Measurements from ENCODE around the gene RBM38.

Gene RBM38

DNA sequence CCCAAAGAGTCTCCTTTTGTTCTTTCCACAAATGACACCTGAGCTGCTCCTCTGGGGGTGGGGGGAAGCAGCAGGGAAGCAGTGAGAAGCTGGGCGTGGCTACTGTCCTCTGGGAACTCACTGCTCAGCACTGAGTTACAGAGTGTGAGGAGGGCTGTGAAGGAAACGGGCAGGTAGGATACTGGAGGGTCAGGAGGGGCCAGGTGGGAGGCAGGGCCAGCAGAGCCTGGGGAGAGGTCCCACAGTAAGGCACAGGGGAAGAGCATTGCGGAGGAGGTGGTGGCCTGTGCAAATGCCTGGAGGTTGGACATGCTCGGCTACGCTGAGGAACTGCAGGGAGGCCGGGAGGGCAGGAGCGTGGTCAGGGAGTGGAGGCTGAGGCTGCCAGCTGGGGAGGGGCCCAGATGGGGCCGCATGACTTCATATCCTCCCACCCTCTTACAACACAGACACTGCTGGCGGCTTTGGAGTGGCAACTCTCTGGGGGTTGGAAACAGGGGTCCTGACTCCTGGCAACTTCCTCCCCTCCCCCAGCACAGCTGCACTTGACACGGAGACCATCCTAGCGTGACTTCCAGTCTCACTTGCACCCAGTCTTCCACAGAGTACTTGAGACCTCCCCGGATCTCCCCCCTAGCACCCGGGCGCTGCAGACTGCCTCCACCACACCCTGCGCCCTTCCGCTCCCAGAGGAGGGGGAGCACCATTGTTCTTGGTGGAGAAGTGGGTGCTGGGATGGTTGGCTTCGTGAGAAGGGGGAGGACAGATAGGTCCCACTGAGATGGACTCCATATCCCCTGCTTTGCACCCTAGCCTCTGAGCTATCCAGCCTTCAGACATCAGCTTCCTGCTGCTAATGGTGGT is 34.2 kb downstream of the RBM38 start:
- Histone ChIP-seq H3K4me3 (ENCODE audit: low read depth, low read length) (no peak overlapping the region), H3K9me3 (ENCODE audit: control insufficient read depth, insufficient read depth, low read depth, low read length) (no peaks in the 10 kb centered on the region), H3K4me1 (ENCODE audit: control insufficient read depth, insufficient read depth, low read length) (no peaks in the 10 kb centered on the region), H3K36me3 (ENCODE audit: control insufficient read depth in 2 of 2, insufficient read depth in 1 of 2, low read length in 2 of 2) (no peaks in the 10 kb centered on the region), H3K27ac (ENCODE audit: extremely low read depth, low read depth, low read length) (no peak overlapping the region)
- POLR2A ChIA-PET: no interaction called here
- CTCF ChIA-PET: interaction anchor here (0.6 to 0.7 kb wide), 2 partner anchors 249 to 452 kb away, joined by 3 to 4 read pairs; no protein-coding TSS in a partner anchor
- TF ChIP-seq WT1 (tag by site-specific recombination; IDR thresholded peaks at IDR 0.05) (peak; percentile 84), TCF7L2 (IDR thresholded peaks at IDR 0.05; ENCODE audit: borderline replicate concordance, low read depth, low read length) (no peak), GLIS1 (tag by site-specific recombination; IDR thresholded peaks at IDR 0.05) (peak; percentile 39), ZNF146 (tag by site-specific recombination; IDR thresholded peaks at IDR 0.05) (no peak), ZNF157 (tag by site-specific recombination; IDR thresholded peaks at IDR 0.05) (no peak), KLF1 (tag by site-specific recombination; IDR thresholded peaks at IDR 0.05) (peak; percentile 42; the same call in 1 of the 2 replicates), ZNF335 (tag by site-specific recombination; conservative IDR thresholded peaks at IDR 0.05) (peak; percentile 55; the same call in 1 of the 2 replicates), ZNF510 (tag by site-specific recombination; IDR thresholded peaks at IDR 0.05; ENCODE audit: insufficient replicate concordance) (no peak), ZBTB7A (tag by site-specific recombination; IDR thresholded peaks at IDR 0.05; ENCODE audit: low read depth) (no peak), ZIC2 (tag by site-specific recombination; IDR thresholded peaks at IDR 0.05) (peak; percentile 47; the same call in 1 of the 2 replicates), ZNF26 (tag by site-specific recombination; IDR thresholded peaks at IDR 0.05) (no peak), ZNF623 (tag by site-specific recombination; IDR thresholded peaks at IDR 0.05) (no peak), ZNF501 (tag by site-specific recombination; IDR thresholded peaks at IDR 0.05) (no peak), ZFP41 (tag by site-specific recombination; IDR thresholded peaks at IDR 0.05; ENCODE audit: borderline replicate concordance) (no peak), KLF9 (tag by site-specific recombination; IDR thresholded peaks at IDR 0.05; ENCODE audit: low read depth) (0 out of 2 replicates have a peak, but pooled peaks have one; percentile 27), ZFHX2 (tag by site-specific recombination; conservative IDR thresholded peaks at IDR 0.05) (0 out of 2 replicates have a peak, but pooled peaks have one; percentile 15), ZNF10 (tag by site-specific recombination; IDR thresholded peaks at IDR 0.05) (no peak), ZNF391 (tag by site-specific recombination; IDR thresholded peaks at IDR 0.05; ENCODE audit: borderline replicate concordance, low read depth) (no peak), ZNF830 (tag by site-specific recombination; IDR thresholded peaks at IDR 0.05; ENCODE audit: low read depth) (no peak), ZNF600 (tag by site-specific recombination; IDR thresholded peaks at IDR 0.05) (peak; percentile 8; the same call in 1 of the 2 replicates), ELK4 (IDR thresholded peaks at IDR 0.05; ENCODE audit: borderline replicate concordance, low read depth, low read length) (no peak), ZNF280C (tag by site-specific recombination; IDR thresholded peaks at IDR 0.05) (no peak), ZNF394 (tag by site-specific recombination; IDR thresholded peaks at IDR 0.05; ENCODE audit: borderline replicate concordance) (peak; percentile 45; the same call in 1 of the 2 replicates), ZNF776 (tag by site-specific recombination; IDR thresholded peaks at IDR 0.05; ENCODE audit: borderline replicate concordance) (no peak)
- TF ChIP-seq, protein P1, sequence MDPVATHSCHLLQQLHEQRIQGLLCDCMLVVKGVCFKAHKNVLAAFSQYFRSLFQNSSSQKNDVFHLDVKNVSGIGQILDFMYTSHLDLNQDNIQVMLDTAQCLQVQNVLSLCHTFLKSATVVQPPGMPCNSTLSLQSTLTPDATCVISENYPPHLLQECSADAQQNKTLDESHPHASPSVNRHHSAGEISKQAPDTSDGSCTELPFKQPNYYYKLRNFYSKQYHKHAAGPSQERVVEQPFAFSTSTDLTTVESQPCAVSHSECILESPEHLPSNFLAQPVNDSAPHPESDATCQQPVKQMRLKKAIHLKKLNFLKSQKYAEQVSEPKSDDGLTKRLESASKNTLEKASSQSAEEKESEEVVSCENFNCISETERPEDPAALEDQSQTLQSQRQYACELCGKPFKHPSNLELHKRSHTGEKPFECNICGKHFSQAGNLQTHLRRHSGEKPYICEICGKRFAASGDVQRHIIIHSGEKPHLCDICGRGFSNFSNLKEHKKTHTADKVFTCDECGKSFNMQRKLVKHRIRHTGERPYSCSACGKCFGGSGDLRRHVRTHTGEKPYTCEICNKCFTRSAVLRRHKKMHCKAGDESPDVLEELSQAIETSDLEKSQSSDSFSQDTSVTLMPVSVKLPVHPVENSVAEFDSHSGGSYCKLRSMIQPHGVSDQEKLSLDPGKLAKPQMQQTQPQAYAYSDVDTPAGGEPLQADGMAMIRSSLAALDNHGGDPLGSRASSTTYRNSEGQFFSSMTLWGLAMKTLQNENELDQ (tag by site-specific recombination; IDR thresholded peaks at IDR 0.05; ENCODE audit: low read depth): no peak
- TF ChIP-seq, protein P2, sequence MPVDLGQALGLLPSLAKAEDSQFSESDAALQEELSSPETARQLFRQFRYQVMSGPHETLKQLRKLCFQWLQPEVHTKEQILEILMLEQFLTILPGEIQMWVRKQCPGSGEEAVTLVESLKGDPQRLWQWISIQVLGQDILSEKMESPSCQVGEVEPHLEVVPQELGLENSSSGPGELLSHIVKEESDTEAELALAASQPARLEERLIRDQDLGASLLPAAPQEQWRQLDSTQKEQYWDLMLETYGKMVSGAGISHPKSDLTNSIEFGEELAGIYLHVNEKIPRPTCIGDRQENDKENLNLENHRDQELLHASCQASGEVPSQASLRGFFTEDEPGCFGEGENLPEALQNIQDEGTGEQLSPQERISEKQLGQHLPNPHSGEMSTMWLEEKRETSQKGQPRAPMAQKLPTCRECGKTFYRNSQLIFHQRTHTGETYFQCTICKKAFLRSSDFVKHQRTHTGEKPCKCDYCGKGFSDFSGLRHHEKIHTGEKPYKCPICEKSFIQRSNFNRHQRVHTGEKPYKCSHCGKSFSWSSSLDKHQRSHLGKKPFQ (tag by site-specific recombination; IDR thresholded peaks at IDR 0.05): no peak
- TF ChIP-seq, protein P3, sequence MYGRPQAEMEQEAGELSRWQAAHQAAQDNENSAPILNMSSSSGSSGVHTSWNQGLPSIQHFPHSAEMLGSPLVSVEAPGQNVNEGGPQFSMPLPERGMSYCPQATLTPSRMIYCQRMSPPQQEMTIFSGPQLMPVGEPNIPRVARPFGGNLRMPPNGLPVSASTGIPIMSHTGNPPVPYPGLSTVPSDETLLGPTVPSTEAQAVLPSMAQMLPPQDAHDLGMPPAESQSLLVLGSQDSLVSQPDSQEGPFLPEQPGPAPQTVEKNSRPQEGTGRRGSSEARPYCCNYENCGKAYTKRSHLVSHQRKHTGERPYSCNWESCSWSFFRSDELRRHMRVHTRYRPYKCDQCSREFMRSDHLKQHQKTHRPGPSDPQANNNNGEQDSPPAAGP (tag by site-specific recombination; IDR thresholded peaks at IDR 0.05): peak; percentile 81; the same call in 1 of the 2 replicates
